Stimulated activated CD4-positive, alpha-beta T cell treated with anti-CD3 and anti-CD28 coated beads, Interleukin-4, amount 100 ng/mL, for 48 hours (primary cell): ENCODE data around the gene AQP12B.
"Not testable (repeated sequence)": the region's sequence is repeated elsewhere in the genome, so short reads cannot be mapped to it uniquely, and the experiment has no call there.

Experiments used
- DNase-seq, 2 donors: peaks; one replicate each; pipeline ENCODE4 v3.0.0-alpha.2; 2020; ENCODE audit warnings: low read depth in 2 of 2

The AQP12B gene

GRCh38 chr2:240682431-240683224 lies at the start of gene AQP12B:
Gene AQP12B, minus strand, starts transcription at chr2:240682885. Its CDS starts 48 bp downstream, at chr2:240682837.
- not testable (repeated sequence) for DNase-seq

- DNase-seq: no peak
Observed at GRCh38 chr2:240732184-240732583, 49.5 kb upstream of the AQP12B start.

- DNase-seq: no peak
Observed at GRCh38 chr2:240731178-240731545, 48.5 kb upstream of the AQP12B start.

GRCh38 chr2:240730501-240731177 lies 48.0 kb upstream of the AQP12B start:
- DNase-seq: no peak

GRCh38 chr2:240728827-240729226 lies 46.1 kb upstream of the AQP12B start:
- DNase-seq: no peak

- no peak for DNase-seq
Observed at GRCh38 chr2:240728361-240728760, 45.7 kb upstream of the AQP12B start.

GRCh38 chr2:240727913-240728312 lies 45.2 kb upstream of the AQP12B start:
- DNase-seq: no peak

GRCh38 chr2:240727439-240727838 lies 44.8 kb upstream of the AQP12B start:
- no peak for DNase-seq

GRCh38 chr2:240726876-240727275 lies 44.2 kb upstream of the AQP12B start:
- DNase-seq: no peak

GRCh38 chr2:240725671-240726070 lies 43.0 kb upstream of the AQP12B start:
- DNase-seq: no peak

GRCh38 chr2:240725266-240725665 lies 42.6 kb upstream of the AQP12B start:
- no peak for DNase-seq

GRCh38 chr2:240724431-240724830 lies 41.7 kb upstream of the AQP12B start:
- no peak for DNase-seq

GRCh38 chr2:240723851-240724250 lies 41.2 kb upstream of the AQP12B start:
- DNase-seq: no peak

GRCh38 chr2:240722796-240723735 lies 40.4 kb upstream of the AQP12B start:
- no peak for DNase-seq

GRCh38 chr2:240722376-240722775 lies 39.7 kb upstream of the AQP12B start:
- DNase-seq: no peak

GRCh38 chr2:240721596-240722180 lies 39.0 kb upstream of the AQP12B start:
- DNase-seq: no peak

- no peak for DNase-seq
Observed at GRCh38 chr2:240720686-240721595, 38.3 kb upstream of the AQP12B start.

GRCh38 chr2:240719676-240720545 lies 37.2 kb upstream of the AQP12B start:
- DNase-seq: no peak

GRCh38 chr2:240718896-240719490 lies 36.3 kb upstream of the AQP12B start:
- DNase-seq: no peak
